Measurements from ENCODE around the gene VPS72. TPM values are rescaled to one million over a fixed set of nuclear protein-coding genes. Genes with fewer than 3 reads are reported as not detected.

The VPS72 gene
- total and polyA plus RNA-seq, 10 of the 15 experiments (the other 5 are each of a cell fraction or from before 2014, with no cell fraction given), result 6.7 to 77.8 (median 58.1) TPM

DNA sequence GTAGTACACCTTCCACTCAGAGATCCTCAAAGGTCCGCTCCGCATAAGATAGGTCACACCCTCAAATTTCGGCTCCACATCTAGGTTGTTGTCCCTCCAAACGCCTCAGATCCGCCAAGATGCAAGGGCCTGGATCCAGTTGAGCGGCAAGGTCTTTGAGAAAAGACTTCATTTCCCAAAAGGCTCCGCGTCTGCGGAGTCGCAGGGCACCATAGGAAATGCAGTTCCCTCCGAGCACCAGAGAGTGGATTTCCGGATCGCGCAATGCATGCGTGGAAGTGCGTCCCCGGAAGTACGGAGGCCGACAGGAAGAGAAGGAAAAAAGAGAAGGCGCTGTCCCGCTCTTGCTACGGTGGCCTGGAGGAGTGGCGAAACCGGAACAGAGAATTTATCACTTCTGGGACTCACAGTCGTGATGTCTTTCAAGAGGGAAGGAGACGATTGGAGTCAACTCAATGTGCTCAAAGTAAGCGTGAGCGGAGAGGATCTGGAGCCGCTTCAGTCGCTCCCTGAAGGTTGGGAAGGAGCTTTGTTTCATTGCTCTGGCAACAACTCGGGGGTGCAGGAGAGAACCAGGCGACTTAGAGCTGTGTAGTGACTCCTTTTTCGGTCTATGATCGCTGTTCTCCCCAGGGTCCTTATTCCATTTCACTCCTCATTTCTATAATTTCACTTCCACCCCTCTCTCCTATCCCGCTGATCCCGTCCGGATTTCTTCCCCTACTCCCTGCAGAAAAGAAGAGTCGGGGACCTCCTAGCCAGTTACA, 24.1 kb downstream of the VPS72 start, which contains the start of the genes LYSMD1 and SCNM1 (continued):
- TF ChIP-seq NBN (IDR thresholded peaks at IDR 0.05), result peak; percentile 92
- TF ChIP-seq, protein P1, sequence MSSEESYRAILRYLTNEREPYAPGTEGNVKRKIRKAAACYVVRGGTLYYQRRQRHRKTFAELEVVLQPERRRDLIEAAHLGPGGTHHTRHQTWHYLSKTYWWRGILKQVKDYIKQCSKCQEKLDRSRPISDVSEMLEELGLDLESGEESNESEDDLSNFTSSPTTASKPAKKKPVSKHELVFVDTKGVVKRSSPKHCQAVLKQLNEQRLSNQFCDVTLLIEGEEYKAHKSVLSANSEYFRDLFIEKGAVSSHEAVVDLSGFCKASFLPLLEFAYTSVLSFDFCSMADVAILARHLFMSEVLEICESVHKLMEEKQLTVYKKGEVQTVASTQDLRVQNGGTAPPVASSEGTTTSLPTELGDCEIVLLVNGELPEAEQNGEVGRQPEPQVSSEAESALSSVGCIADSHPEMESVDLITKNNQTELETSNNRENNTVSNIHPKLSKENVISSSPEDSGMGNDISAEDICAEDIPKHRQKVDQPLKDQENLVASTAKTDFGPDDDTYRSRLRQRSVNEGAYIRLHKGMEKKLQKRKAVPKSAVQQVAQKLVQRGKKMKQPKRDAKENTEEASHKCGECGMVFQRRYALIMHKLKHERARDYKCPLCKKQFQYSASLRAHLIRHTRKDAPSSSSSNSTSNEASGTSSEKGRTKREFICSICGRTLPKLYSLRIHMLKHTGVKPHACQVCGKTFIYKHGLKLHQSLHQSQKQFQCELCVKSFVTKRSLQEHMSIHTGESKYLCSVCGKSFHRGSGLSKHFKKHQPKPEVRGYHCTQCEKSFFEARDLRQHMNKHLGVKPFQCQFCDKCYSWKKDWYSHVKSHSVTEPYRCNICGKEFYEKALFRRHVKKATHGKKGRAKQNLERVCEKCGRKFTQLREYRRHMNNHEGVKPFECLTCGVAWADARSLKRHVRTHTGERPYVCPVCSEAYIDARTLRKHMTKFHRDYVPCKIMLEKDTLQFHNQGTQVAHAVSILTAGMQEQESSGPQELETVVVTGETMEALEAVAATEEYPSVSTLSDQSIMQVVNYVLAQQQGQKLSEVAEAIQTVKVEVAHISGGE (CRISPR knock-in tag; IDR thresholded peaks at IDR 0.05), result no peak
- no peak for TF ChIP-seq STAT3 (IDR thresholded peaks at IDR 0.05; ENCODE audit: low read depth, low read length)
- TF ChIP-seq SUZ12 (IDR thresholded peaks at IDR 0.05; ENCODE audit: unreplicated experiment), result no peak
- no peak for TF ChIP-seq NR2C2 (IDR thresholded peaks at IDR 0.05; ENCODE audit: borderline replicate concordance, control insufficient read depth, insufficient read length, low read depth)
- peak; percentile 91 for TF ChIP-seq PML (IDR thresholded peaks at IDR 0.05; ENCODE audit: low read length)
- TF ChIP-seq, protein P2, sequence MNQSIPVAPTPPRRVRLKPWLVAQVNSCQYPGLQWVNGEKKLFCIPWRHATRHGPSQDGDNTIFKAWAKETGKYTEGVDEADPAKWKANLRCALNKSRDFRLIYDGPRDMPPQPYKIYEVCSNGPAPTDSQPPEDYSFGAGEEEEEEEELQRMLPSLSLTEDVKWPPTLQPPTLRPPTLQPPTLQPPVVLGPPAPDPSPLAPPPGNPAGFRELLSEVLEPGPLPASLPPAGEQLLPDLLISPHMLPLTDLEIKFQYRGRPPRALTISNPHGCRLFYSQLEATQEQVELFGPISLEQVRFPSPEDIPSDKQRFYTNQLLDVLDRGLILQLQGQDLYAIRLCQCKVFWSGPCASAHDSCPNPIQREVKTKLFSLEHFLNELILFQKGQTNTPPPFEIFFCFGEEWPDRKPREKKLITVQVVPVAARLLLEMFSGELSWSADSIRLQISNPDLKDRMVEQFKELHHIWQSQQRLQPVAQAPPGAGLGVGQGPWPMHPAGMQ (IDR thresholded peaks at IDR 0.05; ENCODE audit: borderline replicate concordance), result no peak
- no peak for TF ChIP-seq NFYA (IDR thresholded peaks at IDR 0.05; ENCODE audit: borderline replicate concordance, low read depth, low read length)
- TF ChIP-seq NR2C1 (IDR thresholded peaks at IDR 0.05), result peak; percentile 69
- TF ChIP-seq ZSCAN29 (IDR thresholded peaks at IDR 0.05), result no peak
- TF ChIP-seq HDGF (IDR thresholded peaks at IDR 0.05), result no peak
- TF ChIP-seq, protein P3, sequence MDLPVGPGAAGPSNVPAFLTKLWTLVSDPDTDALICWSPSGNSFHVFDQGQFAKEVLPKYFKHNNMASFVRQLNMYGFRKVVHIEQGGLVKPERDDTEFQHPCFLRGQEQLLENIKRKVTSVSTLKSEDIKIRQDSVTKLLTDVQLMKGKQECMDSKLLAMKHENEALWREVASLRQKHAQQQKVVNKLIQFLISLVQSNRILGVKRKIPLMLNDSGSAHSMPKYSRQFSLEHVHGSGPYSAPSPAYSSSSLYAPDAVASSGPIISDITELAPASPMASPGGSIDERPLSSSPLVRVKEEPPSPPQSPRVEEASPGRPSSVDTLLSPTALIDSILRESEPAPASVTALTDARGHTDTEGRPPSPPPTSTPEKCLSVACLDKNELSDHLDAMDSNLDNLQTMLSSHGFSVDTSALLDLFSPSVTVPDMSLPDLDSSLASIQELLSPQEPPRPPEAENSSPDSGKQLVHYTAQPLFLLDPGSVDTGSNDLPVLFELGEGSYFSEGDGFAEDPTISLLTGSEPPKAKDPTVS (IDR thresholded peaks at IDR 0.05; ENCODE audit: low read depth, low read length), result no peak
- TF ChIP-seq RFX5 (IDR thresholded peaks at IDR 0.05; ENCODE audit: low read depth, low read length), result no peak
- TF ChIP-seq, protein P4, sequence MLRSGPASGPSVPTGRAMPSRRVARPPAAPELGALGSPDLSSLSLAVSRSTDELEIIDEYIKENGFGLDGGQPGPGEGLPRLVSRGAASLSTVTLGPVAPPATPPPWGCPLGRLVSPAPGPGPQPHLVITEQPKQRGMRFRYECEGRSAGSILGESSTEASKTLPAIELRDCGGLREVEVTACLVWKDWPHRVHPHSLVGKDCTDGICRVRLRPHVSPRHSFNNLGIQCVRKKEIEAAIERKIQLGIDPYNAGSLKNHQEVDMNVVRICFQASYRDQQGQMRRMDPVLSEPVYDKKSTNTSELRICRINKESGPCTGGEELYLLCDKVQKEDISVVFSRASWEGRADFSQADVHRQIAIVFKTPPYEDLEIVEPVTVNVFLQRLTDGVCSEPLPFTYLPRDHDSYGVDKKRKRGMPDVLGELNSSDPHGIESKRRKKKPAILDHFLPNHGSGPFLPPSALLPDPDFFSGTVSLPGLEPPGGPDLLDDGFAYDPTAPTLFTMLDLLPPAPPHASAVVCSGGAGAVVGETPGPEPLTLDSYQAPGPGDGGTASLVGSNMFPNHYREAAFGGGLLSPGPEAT (IDR thresholded peaks at IDR 0.05; ENCODE audit: low read depth), result peak; percentile 91
- TF ChIP-seq CEBPB (IDR thresholded peaks at IDR 0.05; ENCODE audit: borderline replicate concordance in 1 of 2, low read depth in 2 of 2, low read length in 2 of 2), result no peak
- TF ChIP-seq TAF1 (IDR thresholded peaks at IDR 0.05; ENCODE audit: borderline replicate concordance, low read depth, low read length), result peak; percentile 89; the same call in 1 of the 2 replicates
- TF ChIP-seq, protein P5, sequence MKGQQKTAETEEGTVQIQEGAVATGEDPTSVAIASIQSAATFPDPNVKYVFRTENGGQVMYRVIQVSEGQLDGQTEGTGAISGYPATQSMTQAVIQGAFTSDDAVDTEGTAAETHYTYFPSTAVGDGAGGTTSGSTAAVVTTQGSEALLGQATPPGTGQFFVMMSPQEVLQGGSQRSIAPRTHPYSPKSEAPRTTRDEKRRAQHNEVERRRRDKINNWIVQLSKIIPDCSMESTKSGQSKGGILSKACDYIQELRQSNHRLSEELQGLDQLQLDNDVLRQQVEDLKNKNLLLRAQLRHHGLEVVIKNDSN (IDR thresholded peaks at IDR 0.05; ENCODE audit: borderline replicate concordance, extremely low read length, insufficient read depth, low read depth, low read length), result no peak
- TF ChIP-seq, protein P6, sequence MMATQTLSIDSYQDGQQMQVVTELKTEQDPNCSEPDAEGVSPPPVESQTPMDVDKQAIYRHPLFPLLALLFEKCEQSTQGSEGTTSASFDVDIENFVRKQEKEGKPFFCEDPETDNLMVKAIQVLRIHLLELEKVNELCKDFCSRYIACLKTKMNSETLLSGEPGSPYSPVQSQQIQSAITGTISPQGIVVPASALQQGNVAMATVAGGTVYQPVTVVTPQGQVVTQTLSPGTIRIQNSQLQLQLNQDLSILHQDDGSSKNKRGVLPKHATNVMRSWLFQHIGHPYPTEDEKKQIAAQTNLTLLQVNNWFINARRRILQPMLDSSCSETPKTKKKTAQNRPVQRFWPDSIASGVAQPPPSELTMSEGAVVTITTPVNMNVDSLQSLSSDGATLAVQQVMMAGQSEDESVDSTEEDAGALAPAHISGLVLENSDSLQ (IDR thresholded peaks at IDR 0.05), result peak; percentile 52; the same call in 1 of the 2 replicates
- no peak; the same call in 1 of the 2 replicates for TF ChIP-seq ESRRA (IDR thresholded peaks at IDR 0.05; ENCODE audit: low read length)
- TF ChIP-seq RBBP5 (conservative IDR thresholded peaks at IDR 0.05), result no peak
